ENCODE measurements around the gene CEP83.

GRCh38 chr12:94309373-94309772 lies 150.3 kb downstream of the CEP83 start:
- no peak for TF ChIP-seq SP1 (CRISPR knock-in tag; conservative IDR thresholded peaks at IDR 0.05)
- TF ChIP-seq ZNF232 (CRISPR knock-in tag; IDR thresholded peaks at IDR 0.05): no peak
- no peak for TF ChIP-seq MAX (CRISPR knock-in tag; IDR thresholded peaks at IDR 0.05)
- no peak for TF ChIP-seq ZNF317 (CRISPR knock-in tag; IDR thresholded peaks at IDR 0.05; ENCODE audit: borderline replicate concordance, low read depth)
- no peak for TF ChIP-seq ERG (CRISPR knock-in tag; IDR thresholded peaks at IDR 0.05)
- TF ChIP-seq CTCF (IDR thresholded peaks at IDR 0.05): no peak
- TF ChIP-seq ZNF121 (CRISPR knock-in tag; IDR thresholded peaks at IDR 0.05): no peak
